Tracheal epithelial cell (primary cell): ENCODE measurements around the gene NLRP3. TPM values are rescaled to one million over a fixed set of nuclear protein-coding genes. Genes with fewer than 3 reads are reported as not detected.

Experiments used
- total RNA-seq: library from RNA; depleted of rRNA; stranded (reverse); fragments of >200 nt; gene quantifications from 2 replicates; pipeline ENCODE4 v1.2.1, GENCODE V29; 2014

The NLRP3 gene
- 3.4 TPM in 1 of 2 replicates, not detected in the other for total RNA-seq

DNA sequence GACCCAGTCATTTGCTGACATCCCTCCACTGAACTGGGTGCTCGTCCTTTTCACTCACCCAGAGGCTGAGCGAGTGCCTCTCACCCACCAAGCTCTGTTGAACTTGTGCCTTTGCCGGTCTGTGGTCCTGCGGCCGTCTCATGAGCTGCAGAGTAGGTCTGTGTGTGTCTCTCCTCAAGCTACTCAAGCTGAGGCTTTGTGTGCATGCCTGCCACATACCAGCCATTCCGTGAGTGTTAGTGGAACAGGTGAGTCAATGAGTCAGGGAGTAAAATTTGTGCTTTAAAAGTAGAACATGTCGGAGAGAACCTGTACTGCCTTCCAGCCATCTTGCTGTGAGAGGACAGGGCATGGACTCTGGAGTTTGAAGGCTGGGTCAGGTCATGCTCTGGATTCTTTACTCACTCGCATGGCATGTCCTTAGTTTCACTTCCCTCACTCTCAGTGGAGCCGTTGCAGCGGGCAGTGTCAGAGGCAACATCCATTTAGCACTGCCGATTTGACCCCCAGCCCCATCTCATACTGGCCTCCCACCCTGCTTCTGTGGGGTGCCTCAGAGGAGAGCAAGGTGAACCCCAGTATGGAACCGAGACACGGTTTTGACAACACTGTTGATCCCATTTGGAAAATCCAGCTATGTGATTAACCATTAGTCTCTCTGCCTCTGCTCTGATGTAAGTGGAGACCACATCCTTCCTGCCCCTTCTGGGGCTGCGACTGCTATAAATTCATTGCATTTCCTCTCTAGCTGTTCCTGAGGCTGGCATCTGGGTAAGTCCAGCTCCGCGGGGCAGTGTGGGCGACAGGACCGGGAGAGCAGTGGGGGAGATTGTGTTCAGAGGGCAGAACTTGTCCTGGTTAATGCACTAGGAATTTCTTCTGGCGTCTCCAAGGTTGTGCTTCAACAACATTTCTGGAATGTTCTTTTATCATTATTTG is at the start of gene NLRP3:
Gene NLRP3 (plus strand): TSS at position 751 of the 939 bp plus-strand sequence. CDS start 2,628 bp downstream, outside the sequence.

Other genes starting within 250 kb of the NLRP3 start
- gene ZNF124, start 244.2 kb upstream of the NLRP3 start, total RNA-seq = 33.5 and 40.2 TPM in 2 replicates
- gene VN1R5, start 160.1 kb upstream of the NLRP3 start, total RNA-seq = not detected in 2 replicates
- 15.9 and 22.8 TPM in 2 replicates for gene ZNF496, start 84.3 kb upstream of the NLRP3 start, total RNA-seq
- gene OR2B11, start 41.9 kb downstream of the NLRP3 start, total RNA-seq = not detected in 2 replicates
- not detected in 2 replicates for gene OR2C3, start 120.3 kb downstream of the NLRP3 start, total RNA-seq
- gene GCSAML, start 133.0 kb downstream of the NLRP3 start, total RNA-seq = not detected in 2 replicates
- gene OR2G2, start 172.2 kb downstream of the NLRP3 start, total RNA-seq = not detected in 2 replicates
- not detected in 2 replicates for gene OR2G3, start 189.4 kb downstream of the NLRP3 start, total RNA-seq